ENCODE data around the gene C2orf81.
"Not testable (repeated sequence)": the region's sequence is repeated elsewhere in the genome, so short reads cannot be mapped to it uniquely, and the experiment has no call there.

C2orf81 gene

DNA sequence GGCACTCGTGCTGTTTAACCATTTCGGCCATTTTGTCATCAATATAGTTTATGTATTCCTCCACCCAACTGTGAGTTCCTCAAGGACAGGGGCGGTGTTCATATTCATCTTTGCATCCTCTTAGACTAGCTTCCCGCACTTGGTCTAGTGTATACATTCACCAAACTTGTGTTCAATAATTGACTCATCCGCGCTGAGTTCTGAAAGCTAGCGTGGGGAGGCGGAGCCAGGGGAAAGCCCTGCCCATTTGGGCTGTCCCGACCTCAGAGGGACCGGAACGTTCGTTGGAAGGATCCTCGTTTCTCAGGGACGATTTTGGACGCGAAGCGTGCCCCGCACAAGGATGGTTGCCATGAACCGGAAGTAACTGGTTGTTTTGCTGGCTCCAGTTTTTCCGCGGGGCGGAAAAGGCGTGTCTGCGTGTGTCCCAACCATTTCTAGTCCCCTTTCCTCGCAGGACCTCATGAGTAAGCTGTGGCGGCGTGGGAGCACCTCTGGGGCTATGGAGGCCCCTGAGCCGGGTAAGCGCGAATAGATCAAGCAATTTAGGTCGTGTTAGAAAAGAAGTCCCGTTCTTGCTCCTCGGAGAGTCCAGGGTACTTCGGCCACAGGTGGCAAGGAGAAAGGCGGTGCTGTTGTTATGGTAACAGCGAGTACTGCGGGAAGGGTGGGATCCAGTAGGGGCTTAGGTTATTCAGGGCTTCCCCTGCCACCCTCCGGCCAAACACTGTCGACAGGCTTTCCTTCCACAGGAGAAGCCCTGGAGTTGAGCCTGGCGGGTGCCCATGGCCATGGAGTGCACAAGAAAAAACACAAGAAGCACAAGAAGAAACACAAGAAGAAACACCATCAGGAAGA lies 33.5 kb upstream of the C2orf81 start, which contains the start of gene INO80B:
TSS of gene INO80B (plus strand) at position 434 of the 858 bp plus-strand sequence. CDS start at position 464, 30 bp downstream.
- Mint-ChIP-seq H3K27me3 (peaks cover 4% of the 10 kb centered on the region), H3K4me3 (peak within 1 kb of the TSS; percentile 92), H3K27ac (peak within 1 kb of the TSS; percentile 98), H3K4me1 (peaks cover 68% of the 10 kb centered on the region), H3K36me3 (peaks cover 22% of the 10 kb centered on the region), H3K9me3 (no peaks in the 10 kb centered on the region)
- CTCF ChIA-PET = interaction anchor here (1.1 to 4.3 kb wide), 6 partner anchors 10 to 132 kb away, joined by 3 to 25 read pairs (median 4); partner anchors contain the start of genes C2orf81, CCDC142, TTC31 and WDR54
- DNase-seq = peak; percentile 97

DNA sequence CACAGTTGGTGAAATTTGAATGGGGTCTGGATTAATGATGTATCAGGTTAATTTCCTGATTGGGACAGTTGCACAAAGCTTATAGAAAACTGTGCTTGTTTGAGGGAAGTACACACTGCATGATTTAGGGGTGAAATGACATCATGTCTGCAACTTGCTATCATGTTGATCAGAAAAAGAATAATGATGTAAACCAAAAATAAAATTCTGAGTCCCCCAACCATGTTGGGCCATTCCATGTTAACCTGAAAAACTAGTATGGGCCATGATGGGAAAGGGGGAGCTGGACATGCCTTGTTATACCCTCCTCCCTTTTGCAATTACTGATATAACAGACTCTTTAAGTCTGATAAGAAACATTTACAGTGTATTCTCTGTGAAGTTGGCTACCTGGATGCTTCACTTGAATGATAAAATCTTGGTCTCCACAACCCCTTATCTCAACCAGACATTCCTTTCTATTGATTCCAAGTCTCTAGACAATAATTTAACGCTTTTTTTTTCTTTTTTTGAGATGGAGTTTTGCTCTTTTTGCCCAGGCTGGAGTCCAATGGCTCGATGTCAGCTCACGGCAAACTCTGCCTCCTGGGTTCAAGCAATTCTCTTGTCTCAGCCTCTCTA lies 29.3 kb upstream of the C2orf81 start:
- Mint-ChIP-seq H3K9me3 (no peaks in the 10 kb centered on the region), H3K4me3 (no peak overlapping the region), H3K27me3 (peaks cover 13% of the 10 kb centered on the region), H3K36me3 (peaks cover 11% of the 10 kb centered on the region), H3K4me1 (peaks cover 36% of the 10 kb centered on the region), H3K27ac (no peak overlapping the region)
- CTCF ChIA-PET = interaction anchor here (0.6 to 1.0 kb wide), 3 partner anchors 9 to 135 kb away, joined by 3 read pairs; no protein-coding TSS in a partner anchor
- no peak for DNase-seq

DNA sequence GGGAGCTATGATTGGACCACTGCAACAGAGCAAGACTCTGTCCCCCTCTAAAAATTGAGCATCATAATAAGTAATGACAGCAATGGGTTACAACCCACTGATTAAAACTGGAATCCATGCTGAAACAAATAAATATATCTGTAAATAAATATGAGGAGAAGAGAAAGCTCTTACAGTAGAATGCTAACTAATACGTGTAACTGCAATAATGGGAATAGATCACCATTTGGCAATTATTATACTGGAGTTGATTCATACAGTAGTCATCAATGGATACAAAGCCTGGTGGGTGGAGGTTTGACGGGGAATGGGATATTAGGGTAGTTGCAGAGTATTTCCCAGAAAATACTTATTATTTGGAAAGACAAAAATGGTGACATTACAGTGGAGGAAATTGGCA lies 27.4 kb upstream of the C2orf81 start:
- Mint-ChIP-seq H3K4me3 (no peak overlapping the region), H3K27ac (no peak overlapping the region), H3K4me1 (peaks cover 20% of the 10 kb centered on the region), H3K9me3 (no peaks in the 10 kb centered on the region), H3K36me3 (peaks cover 1% of the 10 kb centered on the region), H3K27me3 (peaks cover 32% of the 10 kb centered on the region)
- DNase-seq = no peak
- CTCF ChIA-PET = no interaction called here

DNA sequence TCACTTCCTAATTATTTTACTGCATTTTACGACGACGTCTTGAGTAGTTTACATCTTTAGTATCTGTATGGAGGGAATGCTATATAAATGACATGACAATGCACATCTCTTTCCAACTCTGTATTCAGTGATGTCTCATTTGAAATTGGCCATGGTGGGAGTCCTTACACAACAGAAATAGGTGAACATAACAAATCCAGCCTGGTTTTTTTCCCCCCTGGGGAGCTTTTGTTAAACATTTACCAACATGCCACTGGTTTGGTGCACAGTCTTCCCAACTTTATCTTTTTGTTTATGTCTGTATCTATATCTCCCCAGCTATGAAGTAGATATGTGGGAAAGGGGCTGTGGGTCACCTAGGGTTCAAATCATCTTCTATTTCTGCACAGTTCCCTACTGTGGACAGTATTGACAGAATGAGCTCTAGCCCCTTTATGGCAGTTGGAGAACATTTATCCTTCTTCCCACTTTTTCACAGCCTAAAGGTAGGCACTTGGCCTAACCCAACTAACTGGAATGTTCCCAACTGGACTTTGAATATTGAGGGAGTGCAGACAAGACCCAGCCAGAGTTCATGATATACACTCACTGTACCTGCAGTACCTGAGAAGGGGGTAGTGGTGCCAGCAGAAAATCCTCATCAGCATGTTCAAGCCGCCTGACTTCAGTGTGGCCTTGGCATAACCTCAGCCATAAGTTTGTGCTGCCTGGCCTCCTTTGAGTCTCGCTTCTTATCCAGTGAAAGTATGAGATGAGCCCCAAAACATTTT lies 26.0 kb upstream of the C2orf81 start:
- Mint-ChIP-seq H3K27me3 (peaks cover 46% of the 10 kb centered on the region), H3K27ac (no peak overlapping the region), H3K4me3 (no peak overlapping the region), H3K36me3 (peaks cover under 1% of the 10 kb centered on the region), H3K9me3 (no peaks in the 10 kb centered on the region), H3K4me1 (peaks cover 9% of the 10 kb centered on the region)
- CTCF ChIA-PET = no interaction called here
- DNase-seq = no peak

DNA sequence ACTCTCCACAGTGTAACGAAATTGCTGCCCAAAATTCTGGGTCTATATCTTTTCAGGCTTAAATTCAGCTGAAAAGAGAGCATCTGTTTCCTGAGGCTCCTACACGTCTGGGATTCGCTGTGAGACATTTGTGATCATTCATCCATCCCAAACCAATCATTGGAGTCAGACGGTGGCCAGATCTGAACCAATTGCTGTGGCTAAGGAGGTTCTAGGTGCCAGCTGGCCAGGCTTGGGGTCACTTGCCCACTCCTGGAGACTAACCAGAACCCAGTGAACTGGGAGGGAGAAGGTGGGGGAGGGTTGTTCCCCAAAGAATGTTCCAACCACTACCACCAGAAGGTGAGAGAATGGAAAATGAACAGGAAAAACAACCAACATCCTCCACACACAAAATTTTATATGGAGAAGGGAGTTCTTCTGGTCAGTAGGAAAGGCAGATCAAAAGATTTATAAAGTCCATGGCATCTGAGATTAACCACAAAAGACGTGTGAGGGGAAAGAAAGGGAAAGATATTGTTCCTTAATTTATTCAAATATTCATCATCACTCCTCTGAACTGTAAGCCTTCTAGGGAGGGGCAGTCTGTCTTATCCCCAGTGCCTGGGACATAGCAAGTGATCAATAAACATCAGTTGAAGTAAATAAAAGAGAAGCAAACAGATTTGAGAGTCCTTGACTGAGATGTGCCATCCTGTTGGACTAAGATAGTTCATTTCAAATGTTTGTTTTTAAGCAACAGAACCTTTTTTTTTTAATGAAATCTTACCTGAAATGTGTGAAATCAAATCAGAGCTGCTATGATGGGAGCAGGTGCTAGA lies 23.3 kb upstream of the C2orf81 start:
- Mint-ChIP-seq H3K4me1 (peaks cover 17% of the 10 kb centered on the region), H3K27me3 (peaks cover 69% of the 10 kb centered on the region)

DNA sequence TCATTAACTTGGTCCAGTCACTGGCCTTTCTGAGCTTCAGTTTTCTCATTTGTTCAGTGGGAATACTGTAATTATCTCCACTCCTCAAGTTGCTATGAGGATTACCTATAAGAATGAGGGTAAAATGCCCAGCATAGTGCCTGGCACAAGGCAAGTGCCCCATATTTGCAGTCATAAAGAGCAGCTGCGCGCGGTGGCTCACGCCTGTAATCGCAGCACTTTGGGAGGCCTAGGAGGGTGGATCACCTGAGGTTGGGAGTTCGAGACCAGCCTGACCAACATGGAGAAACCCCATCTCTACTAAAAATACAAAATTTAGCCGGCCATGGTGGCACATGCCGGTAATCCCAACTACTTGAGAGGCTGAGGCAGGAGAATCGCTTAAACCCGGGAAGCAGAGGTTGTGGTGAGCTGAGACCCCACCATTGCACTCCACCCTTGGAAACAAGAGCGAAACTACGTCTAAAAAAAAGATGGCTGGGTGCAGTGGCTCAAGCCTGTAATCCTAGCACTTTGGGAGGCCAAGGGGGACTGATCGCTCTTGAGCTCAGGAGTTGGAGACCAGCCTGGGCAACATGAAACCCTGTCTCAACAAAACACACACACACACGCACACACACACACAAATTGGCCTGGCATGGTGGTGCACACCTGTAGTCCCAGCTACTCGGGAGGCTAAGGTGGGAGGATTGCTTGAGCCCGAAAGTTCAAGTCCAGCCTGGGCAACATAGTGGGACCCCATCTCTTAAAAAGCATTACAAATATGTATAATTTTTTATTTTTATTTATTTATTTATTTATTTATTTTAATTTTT lies 21.3 kb upstream of the C2orf81 start:
- DNase-seq, H3K36me3 Mint-ChIP-seq, H3K27ac Mint-ChIP-seq, H3K9me3 Mint-ChIP-seq: not testable (repeated sequence)
- Mint-ChIP-seq H3K4me3 (peak overlapping the region; percentile 57), H3K27me3 (peaks cover 86% of the 10 kb centered on the region), H3K4me1 (peaks cover 17% of the 10 kb centered on the region)
- CTCF ChIA-PET = interaction anchor here (0.6 to 1.6 kb wide), 2 partner anchors 8 to 11 kb away, joined by 3 to 5 read pairs; partner anchors contain the start of gene INO80B

More for the DNA sequence above, 23.3 kb upstream of the C2orf81 start:
- CTCF ChIA-PET = interaction anchor here (1.1 kb wide), 1 partner anchor 10 kb away, joined by 4 read pairs; the partner anchor contains the start of gene INO80B
- H3K27ac Mint-ChIP-seq = no peak overlapping the region
- no peaks in the 10 kb centered on the region for H3K9me3 Mint-ChIP-seq
- no peak for DNase-seq
- H3K36me3 Mint-ChIP-seq = no peaks in the 10 kb centered on the region
- no peak overlapping the region for H3K4me3 Mint-ChIP-seq

DNA sequence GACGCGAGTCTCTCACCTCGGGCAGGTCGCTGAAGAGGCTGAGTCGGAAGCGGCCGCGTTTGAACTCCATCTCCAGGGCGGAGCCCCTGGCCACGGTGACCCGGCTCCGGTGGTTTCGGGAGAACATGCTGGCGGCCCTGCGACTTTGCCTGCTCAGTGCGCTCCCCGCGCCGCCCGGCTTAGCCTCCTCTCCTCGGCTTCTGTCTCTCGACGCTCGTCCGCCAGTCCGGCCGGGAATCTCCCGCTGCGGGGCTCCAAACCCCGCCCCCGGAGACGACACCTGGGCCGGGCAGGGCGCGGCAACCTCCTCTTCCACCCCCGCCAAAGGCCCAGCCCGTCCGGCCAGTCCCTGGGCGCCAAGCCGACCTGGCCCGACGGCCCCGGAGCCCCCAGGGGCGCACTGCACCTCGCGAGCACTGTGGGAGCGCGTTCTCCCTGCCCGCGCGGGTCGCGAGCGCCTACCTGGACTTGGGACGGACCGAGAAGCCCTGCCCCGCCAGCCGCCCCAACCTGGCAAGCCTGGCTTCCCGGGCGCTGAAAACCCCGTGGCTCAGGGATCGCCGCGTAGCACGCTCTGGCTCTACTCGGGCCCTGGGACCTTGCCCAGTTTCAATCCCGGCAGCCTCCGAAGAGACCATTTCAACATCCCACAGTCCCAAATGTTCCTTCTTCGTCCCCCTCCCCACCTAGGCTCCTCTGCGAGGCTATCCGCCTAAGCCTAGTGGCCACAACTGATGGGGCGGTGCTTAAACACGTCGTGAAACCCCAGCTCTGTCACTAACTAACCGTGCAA lies 20.5 kb upstream of the C2orf81 start, which contains the start of gene RTKN:
TSS of gene RTKN (minus strand) at position 248 of the 793 bp plus-strand sequence. CDS start at position 127, 121 bp downstream.
- H3K9me3 Mint-ChIP-seq = no peaks in the 10 kb centered on the region
- no peaks in the 10 kb centered on the region for H3K36me3 Mint-ChIP-seq
- CTCF ChIA-PET = interaction anchor here (0.6 to 1.6 kb wide), 2 partner anchors 9 to 12 kb away, joined by 3 to 5 read pairs; partner anchors contain the start of gene INO80B
- peak within 1 kb of the TSS; percentile 57 for H3K4me3 Mint-ChIP-seq
- DNase-seq = peak; percentile 52
- no peak within 1 kb of the TSS for H3K27ac Mint-ChIP-seq
- peaks cover 21% of the 10 kb centered on the region for H3K4me1 Mint-ChIP-seq
- peaks cover 86% of the 10 kb centered on the region for H3K27me3 Mint-ChIP-seq

DNA sequence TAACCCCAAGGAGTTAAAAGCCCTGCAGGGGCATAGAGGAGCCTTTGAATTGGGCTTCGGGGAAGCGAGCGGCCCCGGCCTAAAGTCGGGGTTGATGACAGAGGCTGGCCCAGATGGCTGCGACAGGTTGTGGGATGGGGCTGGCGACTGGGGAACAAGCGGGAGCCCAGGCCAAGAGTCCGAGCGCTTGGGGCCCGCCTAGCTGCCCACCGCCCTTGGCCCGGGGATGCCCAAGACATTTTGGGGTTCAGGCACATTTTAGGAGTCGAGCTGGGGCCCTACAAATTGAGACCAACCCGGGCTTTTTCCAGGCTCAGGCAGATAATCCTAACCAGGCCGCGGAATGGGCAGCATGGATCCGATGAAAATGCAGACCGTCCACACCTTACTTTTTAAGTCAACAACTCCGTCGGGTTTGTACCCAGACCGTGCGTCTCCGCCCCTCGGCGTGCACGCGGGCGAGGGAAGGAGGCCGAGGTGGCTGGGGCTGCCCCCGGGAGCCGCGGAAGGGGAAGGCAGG lies 19.8 kb upstream of the C2orf81 start:
- no peaks in the 10 kb centered on the region for H3K36me3 Mint-ChIP-seq
- H3K4me1 Mint-ChIP-seq = peaks cover 22% of the 10 kb centered on the region
- no peak for DNase-seq
- H3K4me3 Mint-ChIP-seq = no peak overlapping the region
- peaks cover 81% of the 10 kb centered on the region for H3K27me3 Mint-ChIP-seq
- CTCF ChIA-PET = no interaction called here
- H3K9me3 Mint-ChIP-seq = no peaks in the 10 kb centered on the region
- H3K27ac Mint-ChIP-seq = no peak overlapping the region

DNA sequence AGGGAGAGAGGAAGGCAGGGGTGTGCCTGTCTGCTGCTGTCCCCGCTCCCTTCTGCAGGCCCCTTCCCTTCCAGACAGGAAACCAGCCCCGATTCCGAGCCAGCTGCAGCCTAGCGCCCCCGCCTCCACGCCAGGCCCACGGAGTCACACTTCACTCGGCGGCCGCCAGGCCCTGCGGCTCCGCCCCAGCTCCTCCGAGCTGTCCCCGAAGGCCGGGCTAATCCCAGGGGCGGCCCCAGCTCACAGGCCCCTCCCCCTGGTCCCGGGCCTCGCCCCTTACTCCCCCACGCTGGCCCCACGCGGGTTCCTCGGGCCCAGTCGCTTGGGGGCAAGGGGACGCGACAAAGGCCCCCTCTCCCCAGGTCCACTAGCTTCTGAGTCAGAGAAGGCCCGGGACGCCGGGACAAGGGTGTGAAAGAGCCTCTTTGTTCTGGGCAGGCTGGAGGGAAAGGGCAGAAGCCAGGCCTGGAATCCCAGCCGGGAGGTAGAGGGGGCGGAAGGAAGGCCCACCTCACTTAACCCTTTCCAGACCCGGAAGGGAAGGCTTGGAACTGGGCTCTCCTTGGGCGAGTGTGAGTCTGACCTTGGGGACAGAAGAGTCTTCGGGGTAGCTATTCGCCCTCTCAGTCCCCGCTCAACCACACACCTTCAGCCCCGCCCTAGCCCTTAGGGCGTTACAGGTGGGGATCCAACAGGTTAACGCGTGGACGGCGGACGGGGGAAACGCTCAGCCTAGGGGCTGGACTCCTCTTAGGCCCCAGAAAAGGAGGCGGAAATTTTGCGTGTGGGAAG lies 19.2 kb upstream of the C2orf81 start:
- Mint-ChIP-seq H3K36me3 (no peaks in the 10 kb centered on the region), H3K4me3 (peak overlapping the region; percentile 29), H3K27ac (no peak overlapping the region), H3K9me3 (no peaks in the 10 kb centered on the region), H3K4me1 (peaks cover 22% of the 10 kb centered on the region), H3K27me3 (peaks cover 84% of the 10 kb centered on the region)
- CTCF ChIA-PET = interaction anchor here (0.9 to 1.3 kb wide), 2 partner anchors 11 to 12 kb away, joined by 3 to 4 read pairs; no protein-coding TSS in a partner anchor
- peak; percentile 62 for DNase-seq

DNA sequence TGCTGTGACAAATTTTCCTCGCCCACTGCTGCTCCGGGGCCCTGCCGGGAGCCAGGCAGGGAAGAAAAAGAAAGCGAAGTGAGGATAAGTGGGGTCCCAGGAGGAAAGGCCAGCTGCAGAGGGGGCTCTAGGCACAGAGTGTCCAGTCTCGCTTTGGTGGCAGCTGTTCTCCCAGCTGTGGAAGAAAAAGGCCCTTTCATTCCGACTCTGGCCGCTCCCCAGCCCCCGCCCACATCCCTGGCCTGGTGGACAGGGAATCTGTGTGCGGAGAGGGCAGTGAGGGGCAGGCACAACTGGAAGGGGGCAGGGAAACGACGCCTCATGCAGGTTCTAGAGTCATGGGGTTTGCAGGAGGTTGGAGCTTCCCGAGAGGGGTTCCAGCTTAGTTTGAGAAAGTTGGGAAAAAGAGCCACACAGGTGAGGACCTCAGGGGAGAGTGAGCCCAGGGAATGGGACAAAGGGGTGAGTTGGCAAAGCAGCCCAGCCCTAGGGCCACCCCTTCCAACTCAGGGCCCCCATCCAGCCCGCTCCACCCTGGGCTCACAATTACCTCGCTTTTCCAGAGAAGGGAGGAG lies 18.5 kb upstream of the C2orf81 start:
- no peak for DNase-seq
- Mint-ChIP-seq H3K4me3 (no peak overlapping the region), H3K4me1 (peaks cover 22% of the 10 kb centered on the region), H3K9me3 (no peaks in the 10 kb centered on the region), H3K36me3 (no peaks in the 10 kb centered on the region), H3K27ac (no peak overlapping the region), H3K27me3 (peaks cover 78% of the 10 kb centered on the region)
- CTCF ChIA-PET = interaction anchor here (0.9 to 1.3 kb wide), 2 partner anchors 10 to 12 kb away, joined by 3 to 4 read pairs; no protein-coding TSS in a partner anchor

DNA sequence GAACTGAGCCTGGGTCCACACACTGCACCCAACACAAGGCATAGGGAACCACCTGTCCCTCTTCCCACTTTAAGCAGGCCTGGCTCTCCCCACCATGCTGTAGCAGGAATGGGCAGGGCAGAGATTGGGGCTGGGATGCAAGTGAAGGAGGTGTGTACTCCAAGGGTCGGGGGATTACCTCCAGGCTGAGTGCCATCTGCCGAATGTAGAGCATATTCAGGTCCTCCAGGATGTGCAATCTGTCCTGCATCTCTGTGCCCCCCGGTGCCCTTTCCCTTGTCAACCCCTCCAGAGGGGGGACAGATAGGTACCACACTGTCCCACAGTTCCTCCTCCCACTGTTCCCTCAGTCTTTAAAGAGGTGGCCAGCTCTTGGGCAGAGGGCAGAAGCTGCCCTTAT lies 18.0 kb upstream of the C2orf81 start:
- Mint-ChIP-seq H3K27ac (no peak overlapping the region), H3K4me1 (peaks cover 22% of the 10 kb centered on the region), H3K9me3 (no peaks in the 10 kb centered on the region), H3K27me3 (peaks cover 73% of the 10 kb centered on the region), H3K36me3 (no peaks in the 10 kb centered on the region), H3K4me3 (no peak overlapping the region)
- no peak for DNase-seq
- CTCF ChIA-PET = interaction anchor here (0.9 to 1.3 kb wide), 3 partner anchors 10 to 14 kb away, joined by 3 to 4 read pairs (median 3); no protein-coding TSS in a partner anchor
